ENCODE measurements around the gene SHISA4. TPM values are rescaled to one million over a fixed set of nuclear protein-coding genes. Genes with fewer than 3 reads are reported as not detected.
A peak's percentile ranks its signal among the peaks of the same experiment; 100 is the strongest.

SHISA4 gene
- total and polyA plus RNA-seq, 4 experiments from 2014 or later = 0.58 to 0.94 (median 0.59) TPM; not detected in 1

DNA sequence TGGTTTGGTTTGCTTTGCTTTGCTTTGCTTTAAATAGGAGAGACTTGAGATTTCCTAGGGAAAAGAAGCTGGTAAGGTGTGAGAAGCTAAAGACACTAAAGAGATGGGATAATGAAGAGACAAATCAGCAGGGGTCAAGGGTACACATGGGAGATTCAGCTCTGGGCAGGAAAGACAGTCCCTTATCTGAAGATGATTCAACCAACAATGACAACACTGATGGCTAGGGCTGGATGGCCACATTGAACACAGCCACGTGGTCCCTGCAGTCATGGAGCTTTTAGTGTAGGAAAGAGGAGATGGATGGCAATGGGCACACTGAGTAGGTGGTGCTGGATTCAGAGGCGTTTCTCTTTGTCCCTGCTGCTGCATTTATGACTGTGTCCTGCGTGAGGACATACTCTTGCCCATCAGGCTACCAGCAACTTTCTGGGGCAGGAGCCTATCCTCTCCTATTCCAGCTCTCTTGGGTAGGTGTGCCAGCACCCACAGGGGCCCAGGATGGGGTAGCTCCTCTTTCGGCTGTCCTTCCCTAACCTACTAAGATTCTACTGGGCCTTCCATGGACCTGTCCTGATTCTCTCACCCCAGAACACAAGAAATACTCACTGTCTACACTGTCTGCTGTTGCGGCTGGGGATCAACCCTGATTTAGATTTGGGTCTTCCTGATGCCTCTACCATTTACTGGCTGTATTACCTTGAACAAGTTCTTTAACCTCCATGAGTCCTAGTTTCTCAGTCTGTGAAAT, 1.4 kb upstream of the SHISA4 start:
- no peak for DNase-seq
- intact Hi-C loops (cut with micrococcal nuclease) = no loop called here
- no peak overlapping the region for H3K27ac ChIP-seq (ENCODE audit: low read depth, low read length)
- CTCF ChIA-PET (ENCODE audit: partially characterized antibody) = interaction anchor here (0.7 to 11.8 kb wide), 3 partner anchors 9 to 84 kb away, joined by 3 to 91 read pairs (median 9); no protein-coding TSS in a partner anchor
- H3K9me3 ChIP-seq (ENCODE audit: control insufficient read depth in 1 of 2, low read length in 2 of 2) = no peaks in the 10 kb centered on the region
- peaks cover 25% of the 10 kb centered on the region for H3K4me1 ChIP-seq (ENCODE audit: insufficient read depth, low read length)
- Mint-ChIP-seq H3K4me3 (peak overlapping the region in 6 of 8 donors; percentile 13 to 69 (median 36)), H3K9me3 (peaks cover 0 to 2% (median 0%) of the 10 kb centered on the region in 8 donors), H3K36me3 (no peaks in the 10 kb centered on the region), H3K4me1 (peaks cover 4 to 10% (median 5%) of the 10 kb centered on the region in 4 donors), H3K27ac (no peak overlapping the region), H3K27me3 (peaks cover 16 to 41% of the 10 kb centered on the region in 2 donors)
- H3K36me3 ChIP-seq (ENCODE audit: insufficient read depth, low read length) = no peaks in the 10 kb centered on the region
- POLR2A ChIA-PET (ENCODE audit: partially characterized antibody) = interaction anchor here (0.6 kb wide), 1 partner anchor 9 kb away, joined by 3 read pairs; no protein-coding TSS in a partner anchor
- no peak overlapping the region for H3K4me3 ChIP-seq (ENCODE audit: low read length in 2 of 2)
- peaks cover 24% of the 10 kb centered on the region for H3K27me3 ChIP-seq (ENCODE audit: insufficient read depth, low read length)

GRCh38 chr1:201889090-201889968, 631 bp downstream of the SHISA4 start:
- POLR2A ChIA-PET (ENCODE audit: partially characterized antibody) = no interaction called here
- Mint-ChIP-seq H3K4me1 (peaks cover 2 to 10% (median 5%) of the 10 kb centered on the region in 4 donors), H3K4me3 (peak overlapping the region; percentile 27 to 90 (median 76)), H3K36me3 (no peaks in the 10 kb centered on the region), H3K27ac (no peak overlapping the region), H3K27me3 (peaks cover 20 to 56% of the 10 kb centered on the region in 2 donors), H3K9me3 (peaks cover 0 to 2% (median 0%) of the 10 kb centered on the region in 8 donors)
- Histone ChIP-seq H3K36me3 (ENCODE audit: insufficient read depth, low read length) (no peaks in the 10 kb centered on the region), H3K27ac (ENCODE audit: low read depth, low read length) (no peak overlapping the region), H3K27me3 (ENCODE audit: insufficient read depth, low read length) (peaks cover 24% of the 10 kb centered on the region), H3K4me3 (ENCODE audit: low read length in 2 of 2) (peak overlapping the region in 1 of 2 donors; percentile 30), H3K4me1 (ENCODE audit: insufficient read depth, low read length) (peaks cover 14% of the 10 kb centered on the region), H3K9me3 (ENCODE audit: control insufficient read depth in 1 of 2, low read length in 2 of 2) (no peaks in the 10 kb centered on the region)
- intact Hi-C loops (cut with micrococcal nuclease) = no loop called here
- peak in 1 of 5 donors; percentile 3 for DNase-seq
- CTCF ChIA-PET (ENCODE audit: partially characterized antibody) = no interaction called here

GRCh38 chr1:201890223-201890622, 1.5 kb downstream of the SHISA4 start:
- no peak for DNase-seq
- H3K4me3 ChIP-seq (ENCODE audit: low read length in 2 of 2) = no peak overlapping the region
- H3K4me1 ChIP-seq (ENCODE audit: insufficient read depth, low read length) = peaks cover 14% of the 10 kb centered on the region
- H3K27me3 ChIP-seq (ENCODE audit: insufficient read depth, low read length) = peaks cover 24% of the 10 kb centered on the region
- CTCF ChIA-PET (ENCODE audit: partially characterized antibody) = no interaction called here
- H3K4me3 Mint-ChIP-seq = no peak overlapping the region
- peaks cover 20 to 58% of the 10 kb centered on the region in 2 donors for H3K27me3 Mint-ChIP-seq
- peaks cover 2 to 7% (median 4%) of the 10 kb centered on the region in 4 donors for H3K4me1 Mint-ChIP-seq
- no peaks in the 10 kb centered on the region for H3K36me3 ChIP-seq (ENCODE audit: insufficient read depth, low read length)
- H3K36me3 Mint-ChIP-seq = no peaks in the 10 kb centered on the region
- H3K9me3 ChIP-seq (ENCODE audit: control insufficient read depth in 1 of 2, low read length in 2 of 2) = no peaks in the 10 kb centered on the region
- H3K27ac ChIP-seq (ENCODE audit: low read depth, low read length) = no peak overlapping the region
- POLR2A ChIA-PET (ENCODE audit: partially characterized antibody) = no interaction called here
- no peak overlapping the region for H3K27ac Mint-ChIP-seq
- intact Hi-C loops (cut with micrococcal nuclease) = no loop called here
- peaks cover 0 to 2% (median 0%) of the 10 kb centered on the region in 8 donors for H3K9me3 Mint-ChIP-seq

- Histone ChIP-seq H3K27me3 (ENCODE audit: insufficient read depth, low read length) (peaks cover 24% of the 10 kb centered on the region), H3K36me3 (ENCODE audit: insufficient read depth, low read length) (no peaks in the 10 kb centered on the region), H3K27ac (ENCODE audit: low read depth, low read length) (no peak overlapping the region), H3K4me3 (ENCODE audit: low read length in 2 of 2) (no peak overlapping the region), H3K4me1 (ENCODE audit: insufficient read depth, low read length) (peaks cover 17% of the 10 kb centered on the region), H3K9me3 (ENCODE audit: control insufficient read depth in 1 of 2, low read length in 2 of 2) (no peaks in the 10 kb centered on the region)
- H3K9me3 Mint-ChIP-seq = peaks cover 0 to 2% (median 0%) of the 10 kb centered on the region in 8 donors
- no peak for DNase-seq
- peaks cover 3 to 8% (median 6%) of the 10 kb centered on the region in 4 donors for H3K4me1 Mint-ChIP-seq
- POLR2A ChIA-PET (ENCODE audit: partially characterized antibody) = no interaction called here
- H3K27ac Mint-ChIP-seq = no peak overlapping the region
- H3K27me3 Mint-ChIP-seq = peaks cover 20 to 58% of the 10 kb centered on the region in 2 donors
- no peaks in the 10 kb centered on the region for H3K36me3 Mint-ChIP-seq
- H3K4me3 Mint-ChIP-seq = no peak overlapping the region
- intact Hi-C loops (cut with micrococcal nuclease) = no loop called here
- CTCF ChIA-PET (ENCODE audit: partially characterized antibody) = no interaction called here
Measured at GRCh38 chr1:201890806-201891450, 2.2 kb downstream of the SHISA4 start.

DNA sequence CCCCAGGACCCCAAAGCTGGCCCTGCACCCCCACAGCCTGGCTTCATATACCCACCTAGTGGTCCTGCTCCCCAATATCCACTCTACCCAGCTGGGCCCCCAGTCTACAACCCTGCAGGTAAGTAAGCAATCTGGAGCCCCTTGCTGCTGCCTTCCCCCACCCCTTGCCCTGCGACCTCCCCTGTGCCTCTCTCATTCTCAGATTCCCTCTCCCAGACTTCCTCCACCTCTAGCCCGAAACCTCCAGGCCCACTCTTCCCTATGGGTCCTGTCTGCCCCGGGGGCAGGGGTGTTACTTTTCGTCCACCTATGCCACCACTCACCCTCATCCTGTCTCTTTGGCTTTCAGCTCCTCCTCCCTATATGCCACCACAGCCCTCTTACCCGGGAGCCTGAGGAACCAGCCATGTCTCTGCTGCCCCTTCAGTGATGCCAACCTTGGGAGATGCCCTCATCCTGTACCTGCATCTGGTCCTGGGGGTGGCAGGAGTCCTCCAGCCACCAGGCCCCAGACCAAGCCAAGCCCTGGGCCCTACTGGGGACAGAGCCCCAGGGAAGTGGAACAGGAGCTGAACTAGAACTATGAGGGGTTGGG, 2.9 kb downstream of the SHISA4 start:
- H3K27me3 Mint-ChIP-seq = peaks cover 20 to 59% of the 10 kb centered on the region in 2 donors

GRCh38 chr1:201892211-201892610, 3.5 kb downstream of the SHISA4 start:
- Mint-ChIP-seq H3K9me3 (peaks cover 0 to 2% (median 0%) of the 10 kb centered on the region in 8 donors), H3K4me1 (peaks cover 6 to 12% (median 10%) of the 10 kb centered on the region in 4 donors), H3K27me3 (peaks cover 18 to 52% of the 10 kb centered on the region in 2 donors), H3K36me3 (no peaks in the 10 kb centered on the region), H3K27ac (peak overlapping the region in 1 of 7 donors; percentile 81), H3K4me3 (no peak overlapping the region)
- intact Hi-C loops (cut with micrococcal nuclease) = no loop called here
- peaks cover 24% of the 10 kb centered on the region for H3K27me3 ChIP-seq (ENCODE audit: insufficient read depth, low read length)
- no peak overlapping the region for H3K27ac ChIP-seq (ENCODE audit: low read depth, low read length)
- POLR2A ChIA-PET (ENCODE audit: partially characterized antibody) = no interaction called here
- DNase-seq = no peak
- H3K4me1 ChIP-seq (ENCODE audit: insufficient read depth, low read length) = peaks cover 21% of the 10 kb centered on the region
- no peaks in the 10 kb centered on the region for H3K9me3 ChIP-seq (ENCODE audit: control insufficient read depth in 1 of 2, low read length in 2 of 2)
- CTCF ChIA-PET (ENCODE audit: partially characterized antibody) = interaction anchor here (1.5 to 5.1 kb wide), 3 partner anchors 10 to 80 kb away, joined by 3 to 104 read pairs (median 4); no protein-coding TSS in a partner anchor
- H3K36me3 ChIP-seq (ENCODE audit: insufficient read depth, low read length) = no peaks in the 10 kb centered on the region
- no peak overlapping the region for H3K4me3 ChIP-seq (ENCODE audit: low read length in 2 of 2)

More for the DNA sequence above, 2.9 kb downstream of the SHISA4 start:
- ChIA-PET POLR2A (ENCODE audit: partially characterized antibody) (no interaction called here), CTCF (ENCODE audit: partially characterized antibody) (interaction anchor here (1.5 to 1.6 kb wide), 2 partner anchors 10 to 24 kb away, joined by 3 to 4 read pairs; no protein-coding TSS in a partner anchor)
- Histone ChIP-seq H3K36me3 (ENCODE audit: insufficient read depth, low read length) (no peaks in the 10 kb centered on the region), H3K27ac (ENCODE audit: low read depth, low read length) (no peak overlapping the region), H3K9me3 (ENCODE audit: control insufficient read depth in 1 of 2, low read length in 2 of 2) (no peaks in the 10 kb centered on the region), H3K4me3 (ENCODE audit: low read length in 2 of 2) (no peak overlapping the region), H3K27me3 (ENCODE audit: insufficient read depth, low read length) (peaks cover 24% of the 10 kb centered on the region), H3K4me1 (ENCODE audit: insufficient read depth, low read length) (peaks cover 21% of the 10 kb centered on the region)
- Mint-ChIP-seq H3K4me1 (peaks cover 6 to 12% (median 10%) of the 10 kb centered on the region in 4 donors), H3K9me3 (peaks cover 0 to 2% (median 0%) of the 10 kb centered on the region in 8 donors), H3K27ac (peak overlapping the region in 2 of 7 donors; percentile 47 to 53), H3K4me3 (peak overlapping the region in 1 of 8 donors; percentile 8), H3K36me3 (no peaks in the 10 kb centered on the region)
- DNase-seq = no peak
- intact Hi-C loops (cut with micrococcal nuclease) = no loop called here

Data from CD4-positive, alpha-beta memory T cell (primary cell).